Retina (tissue), 1 donor: ENCODE results near the gene MAST2.

Experiments
- DNase-seq: peaks from one replicate; pipeline ENCODE4 v3.0.0-alpha.2; 2016

MAST2 gene

DNA sequence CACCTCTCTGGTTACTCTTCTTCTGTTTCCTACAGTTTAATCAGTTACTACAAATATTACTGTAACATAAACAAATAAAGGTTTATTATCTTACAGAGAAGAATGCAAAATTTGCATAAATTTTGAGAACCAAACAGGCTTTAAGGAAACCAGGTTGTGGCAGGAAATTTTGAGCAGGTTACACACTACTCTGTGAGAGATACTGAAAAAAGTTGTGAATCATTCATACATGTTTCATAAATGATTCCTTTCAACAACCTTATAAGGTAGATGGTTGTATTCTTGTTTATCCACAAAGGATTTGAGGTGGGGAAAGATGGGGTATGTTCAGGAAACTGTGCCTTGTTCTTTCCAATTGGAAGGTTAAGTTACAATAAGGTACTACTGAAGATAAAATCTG lies 58.6 kb downstream of the MAST2 start:
- DNase-seq = no peak

DNA sequence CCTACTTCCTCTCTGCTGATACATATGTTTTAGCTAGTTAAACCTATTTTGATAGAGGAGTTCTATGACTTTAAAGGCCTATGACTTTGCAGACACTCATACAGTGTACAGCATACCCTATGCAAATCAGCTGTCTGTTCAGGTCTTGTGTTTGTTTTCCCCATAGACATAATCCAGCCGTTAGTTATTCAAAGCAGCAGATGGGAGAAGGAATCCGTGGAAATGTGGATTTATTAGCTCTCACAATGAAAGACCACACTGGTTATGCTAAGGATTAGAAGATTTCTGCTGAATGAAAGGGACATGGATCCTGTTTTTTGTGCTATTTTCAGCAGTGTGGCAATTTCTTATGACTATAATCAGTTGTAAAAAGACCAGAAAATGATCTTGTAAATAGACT lies 59.8 kb downstream of the MAST2 start:
- DNase-seq = no peak

DNA sequence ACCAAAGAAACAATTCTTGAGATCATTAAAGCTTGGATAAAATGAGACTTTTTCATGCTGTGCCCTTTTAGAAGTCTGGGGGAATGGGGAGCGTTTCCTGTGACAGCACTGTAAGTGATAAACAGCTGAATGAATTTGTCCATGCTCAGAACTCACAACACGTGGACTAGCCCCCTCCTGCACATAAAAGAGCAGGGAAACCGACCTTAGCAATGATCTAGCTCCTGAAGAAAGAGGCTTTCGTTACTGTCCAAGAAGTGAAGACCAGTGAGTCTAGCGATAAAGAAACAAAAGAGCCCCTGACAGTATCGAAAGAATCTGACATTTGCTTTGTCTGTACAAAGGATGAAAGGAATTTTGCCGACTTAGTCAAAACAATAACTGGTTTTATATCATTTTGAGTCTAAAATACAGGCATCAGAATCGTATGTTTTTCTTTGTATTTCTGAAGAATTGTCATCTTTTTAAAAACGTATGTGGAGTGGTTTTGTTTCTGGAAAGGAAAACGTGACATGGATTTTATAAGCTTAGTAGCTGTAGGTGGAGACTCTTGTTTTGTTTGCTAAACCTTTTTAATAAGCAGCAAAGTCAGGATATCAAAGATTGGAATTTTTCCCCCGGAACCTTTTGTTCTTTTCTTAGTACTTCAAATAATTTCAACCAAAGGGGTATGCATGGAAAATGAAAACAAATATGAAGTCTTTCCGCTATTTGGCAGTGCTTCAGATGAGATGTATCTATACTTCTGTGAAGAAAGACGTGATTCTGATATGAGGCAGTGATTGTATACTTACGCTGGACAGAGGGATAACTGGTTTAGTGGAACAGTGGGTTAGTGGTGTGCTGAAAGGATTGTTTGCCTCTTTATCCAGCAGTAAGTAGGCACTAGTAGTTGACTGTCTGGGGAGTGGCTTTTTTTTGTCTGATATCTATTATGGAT lies 61.0 kb downstream of the MAST2 start:
- no peak for DNase-seq

DNA sequence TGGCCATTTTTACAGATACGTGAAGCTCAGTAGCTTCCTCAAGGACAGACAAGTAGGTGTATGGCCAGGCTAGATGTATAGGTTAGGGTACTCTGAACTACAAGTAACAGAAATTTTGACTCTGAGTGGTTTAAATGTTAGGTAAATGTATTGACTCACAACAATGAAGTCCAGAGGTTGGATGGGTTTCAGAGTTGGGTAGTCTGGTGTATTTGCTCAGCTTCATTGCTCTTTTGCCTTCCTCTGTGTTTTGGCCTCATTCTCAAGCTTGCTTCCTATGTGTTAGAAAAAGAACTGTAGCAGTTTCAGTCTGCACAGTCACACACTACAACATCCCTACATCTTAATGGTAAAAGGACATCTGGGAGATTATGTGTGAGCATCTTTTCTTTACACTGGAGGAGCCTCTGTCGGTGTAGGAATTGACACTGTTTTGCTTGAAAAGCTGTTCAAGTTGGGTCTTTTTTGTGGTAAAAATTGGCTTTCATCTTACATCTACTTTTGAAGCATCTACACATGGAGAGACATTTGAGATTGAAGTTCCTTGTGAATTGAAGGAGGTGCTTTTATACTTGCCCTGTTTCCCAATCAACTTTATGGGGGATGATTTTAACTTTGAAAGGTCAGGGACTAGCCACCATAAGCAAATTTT lies 64.4 kb downstream of the MAST2 start:
- no peak for DNase-seq

DNA sequence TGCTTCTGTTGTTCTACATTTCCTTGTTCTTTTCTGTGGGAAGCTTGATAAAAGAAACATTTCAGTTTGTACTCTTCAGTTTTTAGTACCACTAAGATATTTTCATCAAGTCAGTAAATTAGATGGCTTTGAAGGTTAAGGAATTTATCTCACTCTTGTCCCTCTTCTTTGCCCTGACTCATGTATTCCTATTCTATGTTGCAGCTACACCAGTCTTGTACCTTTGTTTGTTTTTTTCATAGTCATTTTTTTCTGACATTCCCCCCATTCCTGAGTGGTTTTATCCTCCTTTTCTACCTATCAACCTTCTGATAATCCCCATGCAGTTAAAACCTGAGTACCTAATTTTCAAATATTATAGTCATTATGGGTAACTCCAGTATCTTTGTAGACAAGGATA lies 65.4 kb downstream of the MAST2 start:
- DNase-seq = no peak

DNA sequence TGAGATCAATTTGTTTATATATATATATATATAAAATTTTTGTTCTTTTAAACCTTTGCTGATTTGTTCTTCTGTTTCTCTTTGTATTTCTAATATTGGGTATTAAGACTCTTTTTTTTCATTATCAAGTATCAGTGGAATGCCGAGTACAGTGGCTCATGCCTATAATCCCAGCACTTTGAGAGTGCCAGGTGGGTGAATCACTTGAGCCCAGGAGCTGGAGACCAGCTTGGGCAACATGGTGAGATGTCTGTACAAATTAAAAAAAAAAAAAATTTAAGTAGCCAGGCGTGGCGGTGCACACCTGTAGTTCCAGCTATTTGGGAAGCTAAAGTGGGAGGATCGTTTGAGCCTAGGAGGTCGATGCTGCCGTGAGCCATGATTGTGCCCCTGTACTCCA lies 67.1 kb downstream of the MAST2 start:
- no peak for DNase-seq

DNA sequence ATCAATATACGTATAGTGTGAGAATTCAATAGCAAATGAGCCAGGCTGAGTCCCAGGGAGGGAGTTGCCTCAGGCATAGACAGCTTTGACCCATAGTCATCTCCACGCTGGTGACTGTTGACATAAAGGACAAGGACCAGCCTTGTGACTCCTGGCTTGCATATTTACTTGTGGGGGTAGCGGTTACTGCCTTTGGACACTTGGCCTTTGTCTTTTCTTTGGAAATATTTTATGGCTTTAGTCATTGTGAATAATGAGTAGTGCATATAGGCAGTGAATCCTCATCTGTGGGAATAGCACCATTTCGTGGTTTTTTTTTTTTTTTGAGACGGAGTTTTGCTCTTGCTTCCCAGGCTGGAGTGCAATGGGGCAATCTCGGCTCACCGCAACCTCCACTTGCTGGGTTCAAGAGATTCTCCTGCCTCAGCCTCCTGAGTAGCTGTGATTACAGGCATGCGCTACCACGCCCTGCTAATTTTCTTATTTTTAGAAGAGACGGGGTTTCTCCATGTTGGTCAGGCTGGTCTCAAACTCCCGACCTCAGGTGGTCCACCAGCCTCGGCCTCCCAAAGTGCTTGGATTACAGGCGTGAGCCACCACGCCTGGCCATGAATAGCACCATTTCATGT lies 68.9 kb downstream of the MAST2 start:
- peak; percentile 18 for DNase-seq

DNA sequence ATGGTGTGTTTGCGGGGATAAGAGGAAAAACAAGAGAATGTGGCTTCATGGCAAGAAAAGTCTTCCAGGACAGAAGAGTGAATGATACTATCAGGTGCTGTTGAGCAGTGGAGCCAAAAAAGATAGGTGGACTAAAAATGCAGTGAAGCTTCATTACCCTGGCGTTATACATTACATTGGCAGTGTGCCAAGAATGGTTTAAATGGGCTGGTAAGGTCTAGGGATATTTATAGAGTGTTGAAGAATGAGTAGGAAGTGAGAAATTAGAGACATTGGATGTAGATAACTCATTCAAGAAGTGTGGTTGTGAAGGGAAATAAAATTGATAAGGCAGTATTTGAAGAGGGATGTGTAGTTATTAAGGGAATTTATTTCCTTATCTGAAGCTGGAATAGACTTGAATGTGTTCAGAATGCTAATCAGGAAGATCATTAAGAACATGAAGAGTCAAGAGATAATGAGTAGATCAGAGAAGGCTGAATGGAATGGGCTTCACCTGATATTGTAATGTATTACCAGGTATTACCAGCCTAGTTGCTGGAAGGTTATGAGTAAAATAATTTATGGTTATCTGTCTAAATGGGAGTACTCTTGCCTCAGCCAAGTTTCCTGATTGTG lies 72.7 kb downstream of the MAST2 start:
- no peak for DNase-seq

DNA sequence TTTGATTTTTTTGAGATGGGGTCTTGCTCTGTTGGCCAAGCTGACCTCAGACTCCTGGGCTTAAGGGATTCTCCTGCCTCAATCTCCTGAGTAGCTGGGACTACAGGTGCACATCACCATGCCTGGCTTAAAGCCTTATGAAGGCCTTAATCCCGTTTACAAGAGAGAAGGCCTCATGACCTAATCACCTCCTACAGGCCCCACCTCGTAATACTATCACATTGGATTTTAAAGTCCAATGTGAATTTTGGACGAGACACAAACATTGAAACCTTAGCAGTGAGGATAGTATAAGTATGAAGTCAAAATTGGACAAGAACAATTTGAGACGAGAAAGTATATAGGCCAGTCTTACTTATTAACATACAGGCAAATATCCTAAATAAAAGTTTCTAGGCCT lies 73.9 kb downstream of the MAST2 start:
- DNase-seq = no peak

DNA sequence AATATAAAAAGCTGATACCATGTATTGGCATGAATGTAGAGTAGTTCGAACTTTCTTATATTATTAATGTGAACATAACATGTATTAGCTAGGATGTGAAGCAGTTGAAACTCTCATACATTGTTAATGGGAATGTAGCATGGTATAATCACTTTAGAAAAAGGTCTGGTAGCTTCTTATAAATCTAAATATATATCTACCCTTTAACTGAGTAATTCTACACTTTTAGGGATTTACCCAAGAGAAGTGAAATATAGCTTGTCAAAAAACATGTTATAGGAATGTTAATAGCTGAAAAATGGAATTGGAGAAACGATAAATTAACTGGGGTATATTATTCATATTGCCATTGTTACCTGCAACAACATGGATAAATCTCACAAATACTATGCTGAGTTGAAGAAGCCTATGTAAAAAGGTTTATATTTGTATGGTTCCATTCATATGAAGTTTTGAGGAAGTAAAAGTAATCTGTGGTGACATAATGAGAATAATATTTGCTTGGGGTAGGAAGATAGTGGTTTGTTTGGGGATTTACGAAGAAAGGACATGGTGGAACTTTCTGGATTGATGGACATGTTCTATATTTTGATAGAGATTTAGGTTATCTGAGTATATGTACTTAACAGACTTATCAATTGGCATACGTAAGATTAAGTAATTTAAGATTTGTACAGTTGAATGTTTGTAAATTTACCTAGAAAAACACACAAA lies 76.6 kb downstream of the MAST2 start:
- DNase-seq = no peak

DNA sequence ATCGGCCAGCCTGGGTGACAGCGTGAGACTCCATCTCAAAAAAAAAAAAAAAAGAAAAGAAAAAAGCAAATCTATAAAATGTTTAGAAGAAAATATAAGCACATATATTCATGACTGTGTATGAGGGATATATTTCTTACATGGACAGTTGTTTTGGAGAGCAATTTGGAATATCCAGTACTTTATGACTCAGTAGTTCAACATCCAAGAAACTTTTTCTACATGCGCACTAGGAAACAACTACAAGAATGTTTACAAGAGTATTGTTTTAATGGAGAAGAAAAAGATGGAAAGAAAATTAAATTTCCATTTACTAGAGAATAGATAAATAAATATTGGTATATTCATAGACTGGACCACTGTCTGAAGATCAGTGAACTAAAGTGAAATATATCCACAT lies 77.5 kb downstream of the MAST2 start:
- no peak for DNase-seq

DNA sequence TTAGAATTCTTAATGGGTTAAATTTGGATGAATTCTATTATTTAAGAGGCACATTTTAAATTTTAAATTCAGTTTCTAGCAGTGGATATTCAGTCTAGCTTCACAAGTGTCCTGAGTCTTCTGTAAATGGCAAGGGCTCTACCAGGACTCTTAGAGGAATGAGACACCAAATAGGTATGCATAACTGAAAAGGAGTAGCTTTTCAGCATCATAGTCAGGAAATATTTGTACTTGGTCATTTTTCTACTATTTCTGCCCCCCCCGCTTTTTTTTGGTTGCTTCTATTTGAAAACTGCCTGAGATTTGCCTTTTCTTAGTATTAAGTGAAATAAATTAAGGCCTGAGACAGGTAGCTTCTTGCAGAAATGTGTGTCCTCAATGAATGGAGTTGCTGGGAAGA lies 80.2 kb downstream of the MAST2 start:
- no peak for DNase-seq

DNA sequence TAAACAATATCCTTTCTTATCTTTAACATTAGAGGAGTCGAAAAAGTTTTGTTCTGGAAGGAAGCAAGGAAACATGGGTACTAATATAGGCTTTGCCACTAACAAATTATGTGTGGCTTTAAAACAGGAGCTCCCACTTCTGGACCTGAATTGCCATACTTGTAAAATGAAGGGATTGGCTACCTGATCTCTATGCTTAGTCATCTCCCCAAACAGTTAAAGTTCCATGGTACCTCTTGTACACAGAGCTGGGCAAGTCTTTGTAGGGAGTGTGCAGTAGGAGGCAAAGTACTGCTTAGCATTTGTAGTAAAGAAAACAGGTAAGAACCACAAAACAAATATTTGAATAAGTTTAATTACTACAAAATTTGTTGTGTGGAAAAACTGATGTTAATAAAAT lies 81.3 kb downstream of the MAST2 start:
- no peak for DNase-seq

DNA sequence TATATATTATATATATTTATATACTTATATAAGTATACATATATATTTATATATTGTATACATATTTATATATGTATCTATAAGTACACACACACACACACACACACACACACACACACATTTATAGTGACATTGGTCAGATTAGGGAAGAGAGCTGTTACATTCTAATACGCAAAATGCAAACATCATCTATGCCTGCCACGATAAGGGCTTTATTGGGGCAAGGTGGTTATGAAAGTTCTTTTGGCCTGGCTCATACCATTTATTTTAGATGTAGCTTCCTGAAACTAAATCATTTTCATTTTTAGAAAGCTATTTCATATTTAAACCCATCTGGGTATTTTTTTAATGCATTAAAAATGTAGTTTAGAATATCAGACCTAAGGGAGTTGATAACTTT lies 82.8 kb downstream of the MAST2 start:
- no peak for DNase-seq

DNA sequence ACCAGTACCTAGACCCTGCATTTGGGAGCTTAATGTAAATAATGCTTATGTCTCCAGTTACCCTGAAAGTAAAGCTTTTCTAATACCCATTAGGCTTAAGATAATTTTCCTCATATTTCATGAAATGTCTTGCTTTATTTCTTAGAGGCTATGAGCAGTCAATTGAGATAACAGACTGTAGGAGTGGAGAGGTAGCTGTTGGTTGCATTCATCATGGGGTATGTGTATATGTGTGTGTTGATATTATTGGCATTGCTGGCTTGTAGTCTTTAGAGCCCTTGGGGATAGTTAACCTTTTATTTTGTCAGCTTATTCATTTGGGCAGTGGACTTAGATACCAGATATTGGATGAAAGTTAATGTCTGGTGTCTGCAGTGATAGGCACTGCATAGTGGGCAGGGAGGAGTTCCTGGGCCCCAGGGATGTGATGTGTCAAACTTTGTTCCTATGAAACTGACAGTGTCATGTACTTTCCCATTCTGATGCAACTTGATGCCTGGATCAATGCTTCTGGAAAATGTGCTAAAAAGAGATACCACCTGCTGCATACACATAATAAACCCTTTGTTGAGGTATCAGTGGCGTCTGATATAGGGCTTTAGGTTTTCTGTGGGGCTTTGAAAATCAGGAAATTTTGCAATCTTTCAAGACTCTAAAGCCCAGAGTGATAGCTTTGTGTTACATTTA lies 83.9 kb downstream of the MAST2 start:
- DNase-seq = no peak

DNA sequence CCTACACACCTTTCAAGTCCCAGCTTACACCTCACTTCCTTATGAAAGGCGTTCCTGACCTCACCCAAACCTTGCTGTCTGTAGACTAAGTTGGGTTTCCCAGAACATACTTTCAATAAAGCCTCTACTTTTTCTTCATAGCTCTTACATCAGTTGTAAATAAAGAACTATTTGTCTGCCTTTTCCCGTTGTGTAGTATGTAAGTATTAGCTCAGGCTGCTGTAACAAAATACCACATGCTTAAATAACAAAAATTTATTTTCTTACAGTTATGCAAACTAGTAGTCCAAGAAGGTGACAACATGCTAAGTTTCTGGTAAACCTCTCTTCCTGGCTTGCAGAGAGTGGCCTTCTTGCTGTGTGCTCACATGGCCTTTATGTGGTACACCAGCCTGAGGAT lies 86.7 kb downstream of the MAST2 start:
- no peak for DNase-seq

DNA sequence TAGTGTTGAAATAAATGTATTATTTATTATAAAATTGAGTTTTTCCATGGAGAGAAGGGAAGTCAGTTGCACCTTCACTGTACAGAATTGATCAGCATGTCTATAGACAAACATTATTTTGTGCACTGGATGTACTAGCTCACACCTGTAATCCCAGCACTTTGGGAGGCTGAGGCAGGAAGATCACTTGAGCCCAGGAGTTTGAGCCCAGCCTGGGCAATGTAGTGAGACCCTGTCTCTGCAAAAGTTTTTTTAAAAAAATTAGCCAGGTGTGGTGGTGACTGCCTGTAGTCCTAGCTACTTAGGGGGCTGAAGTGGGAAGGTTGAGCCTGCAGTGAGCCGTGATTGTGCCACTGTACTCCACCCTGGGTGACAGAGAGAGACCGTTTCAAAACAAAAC lies 87.7 kb downstream of the MAST2 start:
- no peak for DNase-seq

DNA sequence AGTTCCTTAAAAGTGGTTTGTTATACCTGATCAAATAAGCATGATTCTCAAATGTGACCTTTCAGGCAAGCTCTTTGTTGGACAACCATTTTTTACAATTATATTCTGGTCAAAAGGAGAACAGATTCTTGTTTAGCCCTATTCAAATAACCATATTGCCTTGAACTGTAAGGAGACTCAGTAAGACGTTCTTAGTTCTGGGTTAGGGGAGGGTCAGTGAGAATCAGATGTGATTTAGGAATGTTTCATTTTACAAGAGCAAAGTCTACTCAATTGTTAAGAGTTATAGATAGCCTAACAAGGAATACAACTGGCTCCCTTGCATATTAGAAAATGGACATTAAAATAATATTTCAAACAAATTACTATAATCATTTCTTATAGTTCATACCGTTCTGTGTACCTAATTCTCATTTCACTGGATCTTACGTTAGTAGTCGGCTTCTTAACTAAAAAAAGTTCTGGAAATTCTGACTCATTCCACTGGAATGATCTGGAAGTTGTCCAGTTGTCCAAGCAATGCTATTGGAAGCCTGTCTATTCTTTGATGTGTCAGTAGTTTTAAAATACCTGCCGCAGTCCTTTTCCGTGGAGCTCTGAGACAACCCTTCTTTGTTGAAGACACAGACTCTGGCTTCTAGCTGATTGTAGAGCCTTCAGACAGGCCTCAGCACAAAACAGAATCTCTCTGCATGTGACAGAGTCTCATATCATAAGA lies 88.8 kb downstream of the MAST2 start:
- no peak for DNase-seq

DNA sequence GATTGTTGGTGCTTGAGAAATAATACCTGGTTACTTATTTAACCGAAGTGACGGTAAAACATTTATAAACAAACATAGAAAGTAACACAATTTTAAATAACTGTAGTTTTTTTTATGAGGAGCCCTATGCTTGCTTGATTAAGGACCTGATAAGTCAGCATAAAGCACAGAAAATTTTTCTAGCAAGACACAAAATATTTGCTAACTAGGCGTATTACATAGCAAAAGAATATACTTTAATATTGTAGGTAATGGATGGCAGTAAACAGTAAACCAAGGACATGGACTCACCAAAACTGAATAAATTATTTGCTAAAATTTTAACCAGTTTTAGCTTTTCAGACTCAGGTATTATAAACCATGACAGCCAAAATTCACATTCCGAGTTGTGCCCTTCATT lies 90.9 kb downstream of the MAST2 start:
- DNase-seq = no peak

DNA sequence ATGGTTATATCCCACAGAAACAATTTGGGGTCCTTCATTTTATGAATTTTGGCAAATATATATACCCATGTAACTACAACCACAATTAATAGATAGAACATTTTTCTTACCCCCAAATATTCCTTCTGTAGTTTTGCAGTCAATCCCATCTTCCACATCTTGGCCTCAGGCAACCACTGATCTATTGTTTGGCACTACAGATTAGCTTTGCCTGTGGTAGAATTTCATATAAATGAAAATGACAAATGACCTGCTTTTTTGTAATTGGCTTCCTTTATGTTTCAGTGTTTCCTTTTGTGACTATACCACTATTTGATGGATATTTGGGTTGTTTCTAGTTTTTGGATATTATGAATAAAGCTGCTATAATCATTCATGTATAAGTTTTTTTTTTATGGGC lies 91.5 kb downstream of the MAST2 start:
- no peak for DNase-seq

DNA sequence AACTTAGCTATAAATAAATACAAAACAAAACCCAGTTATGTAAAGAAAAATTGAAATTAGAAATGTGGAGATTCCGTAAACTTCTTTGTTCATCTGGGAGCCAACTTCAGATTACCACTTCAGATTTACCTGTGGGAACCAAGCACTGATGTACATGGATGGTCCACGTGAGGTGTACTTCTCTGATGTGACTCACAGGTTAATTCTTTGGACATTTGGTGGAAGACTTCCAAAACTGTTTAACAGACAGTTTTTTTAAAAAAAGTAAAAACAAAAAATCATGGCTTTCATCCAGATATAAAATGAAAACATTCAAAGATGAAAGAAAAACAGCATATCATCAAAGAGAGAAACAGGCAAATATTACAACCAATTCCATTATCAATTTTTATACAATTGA lies 92.0 kb downstream of the MAST2 start:
- no peak for DNase-seq

DNA sequence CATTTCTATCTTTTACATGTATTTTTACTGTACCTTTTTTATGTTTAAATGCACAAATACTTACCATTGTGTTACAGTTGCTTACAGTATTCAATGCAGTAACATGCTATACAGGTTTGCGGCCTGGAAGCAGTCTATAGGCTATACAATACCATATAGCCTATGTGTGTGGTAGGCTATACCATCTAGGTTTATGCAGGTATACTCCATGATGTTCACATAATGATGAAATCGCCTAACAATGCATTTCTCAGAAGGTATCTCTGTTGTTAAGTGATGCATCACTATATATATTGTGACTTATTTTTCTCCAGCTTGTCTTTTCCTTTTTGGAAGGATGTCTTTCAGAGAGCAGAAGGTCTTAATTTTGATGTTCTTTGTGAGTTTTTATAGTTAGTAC lies 103.5 kb downstream of the MAST2 start:
- no peak for DNase-seq
